GM23248 (cell line): ENCODE measurements around the gene KCNAB3. TPM values are rescaled to one million over a fixed set of nuclear protein-coding genes. Genes with fewer than 3 reads are reported as not detected.
A peak's percentile ranks its signal among the peaks of the same experiment; 100 is the strongest.

Source experiments
- DNase-seq: peaks from one replicate; pipeline ENCODE4 v3.0.0-alpha.2; 2015
- H2AFZ ChIP-seq: fragments of 200-600 bp; sonication (generic); 2 replicates; pipeline ENCODE4 v1.6.1; 2016; ENCODE audit warnings: antibody characterized with exemption
- H3F3A ChIP-seq: fragments of 200-600 bp; sonication (generic); 2 replicates; pipeline ENCODE4 v1.6.1; 2016; ENCODE audit warnings: mild to moderate bottlenecking, antibody characterized with exemption, mixed run types; ENCODE audit not compliant: insufficient read depth
- H3K27ac ChIP-seq: fragments of 200-600 bp; sonication (generic); 2 replicates; pipeline ENCODE4 v1.5.1; 2016; ENCODE audit warnings: mild to moderate bottlenecking
- H3K27me3 ChIP-seq: fragments of 200-600 bp; sonication (generic); replicated peaks from 2 replicates; pipeline ENCODE4 v1.6.1; 2016; ENCODE audit warnings: mild to moderate bottlenecking; ENCODE audit not compliant: insufficient read depth
- H3K36me3 ChIP-seq: fragments of 200-600 bp; sonication (generic); 2 replicates; pipeline ENCODE4 v1.6.1; 2016; ENCODE audit warnings: low read depth, mild to moderate bottlenecking
- H3K4me1 ChIP-seq: fragments of 200-600 bp; sonication (generic); 2 replicates; pipeline ENCODE4 v1.6.1; 2016; ENCODE audit warnings: mild to moderate bottlenecking; ENCODE audit not compliant: insufficient read depth
- H3K4me2 ChIP-seq: fragments of 200-600 bp; sonication (generic); one replicate; pipeline ENCODE4 v1.6.1; 2016; ENCODE audit warnings: mild to moderate bottlenecking; ENCODE audit not compliant: unreplicated experiment
- H3K4me3 ChIP-seq: fragments of 200-600 bp; sonication (generic); 2 replicates; pipeline ENCODE4 v1.5.1; 2016; ENCODE audit warnings: mild to moderate bottlenecking
- H3K79me2 ChIP-seq: fragments of 200-600 bp; sonication (generic); 2 replicates; pipeline ENCODE4 v1.6.1; 2016; ENCODE audit warnings: mild to moderate bottlenecking; ENCODE audit not compliant: insufficient read depth
- H3K9ac ChIP-seq: fragments of 200-600 bp; sonication (generic); 2 replicates; pipeline ENCODE4 v1.6.1; 2016; ENCODE audit warnings: mild to moderate bottlenecking
- H3K9me2 ChIP-seq: fragments of 200-600 bp; sonication (generic); 2 replicates; pipeline ENCODE4 v1.6.1; 2016; ENCODE audit warnings: mixed run types, mild to moderate bottlenecking, moderate library complexity; ENCODE audit not compliant: insufficient read depth
- H3K9me3 ChIP-seq: fragments of 200-600 bp; sonication (generic); one replicate; pipeline ENCODE4 v1.6.1; 2017; ENCODE audit warnings: low read depth
- H4K20me1 ChIP-seq: fragments of 200-600 bp; sonication (generic); 2 replicates; pipeline ENCODE4 v1.6.0; 2016; ENCODE audit not compliant: insufficient read depth
- EZH2 ChIP-seq: fragments of 200-600 bp; sonication (generic); IDR thresholded peaks from 2 replicates; pipeline ENCODE4 v1.6.1; 2018; ENCODE audit warnings: antibody characterized with exemption, mild to moderate bottlenecking; ENCODE audit not compliant: insufficient read depth, poor library complexity, severe bottlenecking
- EZH2phosphoT487 ChIP-seq: fragments of 200-600 bp; sonication (generic); IDR thresholded peaks from 2 replicates; pipeline ENCODE4 v1.6.1; 2018; ENCODE audit warnings: antibody characterized with exemption, moderate library complexity, mild to moderate bottlenecking, low read depth; ENCODE audit not compliant: insufficient read depth
- WGBS, 2 experiments: methylation state at CpG; one replicate each; pipeline ENCODE4 v1.1.6; 2015 to 2017; ENCODE audit warnings: low lambda C conversion rate in 2 of 2, low coverage in 1 of 2; ENCODE audit errors: missing lambda C conversion rate in 2 of 2; 5-methylcytosine and 5-hydroxymethylcytosine counted together
- in situ Hi-C: fragments of 300-500 bp; cut with MboI; formaldehyde crosslinking; loops from 2 replicates; pipeline ENCODE4 v1.15.0; 2020
- polyA plus RNA-seq: library from polyadenylated mRNA; unstranded; fragments of >200 nt; fragmentation: Nextera tagmentation; extraction: Ambion mirVana; gene quantifications from 2 replicates; pipeline ENCODE4 v1.2.1, GENCODE V29; 2016
- total RNA-seq: library from RNA; depleted of rRNA; stranded (reverse); fragments of >200 nt; shearing (Covaris generic); gene quantifications from 2 replicates; pipeline ENCODE4 v1.2.3, GENCODE V29; 2014

KCNAB3 gene
- total and polyA plus RNA-seq, 2 experiments from 2014 or later: 0.22 to 0.24 TPM

GRCh38 chr17:7885367-7886226 lies 44.1 kb downstream of the KCNAB3 start:
- peaks cover 38% of the 10 kb centered on the region for H3K4me1 ChIP-seq
- DNase-seq: peak; percentile 66
- H3K79me2 ChIP-seq: peaks cover 27% of the 10 kb centered on the region
- H3K9me2 ChIP-seq: no peaks in the 10 kb centered on the region
- peak overlapping the region; percentile 90 for H3K27ac ChIP-seq
- peak overlapping the region; percentile 82 for H3K9ac ChIP-seq
- H3K4me3 ChIP-seq: peak overlapping the region; percentile 90
- no peaks in the 10 kb centered on the region for H3K36me3 ChIP-seq
- H3K9me3 ChIP-seq: no peaks in the 10 kb centered on the region
- in situ Hi-C loops: no loop called here
- no peaks in the 10 kb centered on the region for H3K27me3 ChIP-seq
- no peaks in the 10 kb centered on the region for H4K20me1 ChIP-seq
- H2AFZ ChIP-seq: peak overlapping the region; percentile 77
- H3K4me2 ChIP-seq: peak overlapping the region; percentile 86
- WGBS, 2 experiments: 1% methylated on average over 14 to 48 of the region's 64 CpGs
- no peak for TF ChIP-seq EZH2
- TF ChIP-seq EZH2phosphoT487: no peak
- H3F3A ChIP-seq: peaks cover 38% of the 10 kb centered on the region

GRCh38 chr17:7884581-7885366 lies 44.9 kb downstream of the KCNAB3 start:
- Histone ChIP-seq H2AFZ (no peak overlapping the region), H3K27ac (peak overlapping the region; percentile 90), H4K20me1 (no peaks in the 10 kb centered on the region), H3K4me1 (peaks cover 37% of the 10 kb centered on the region), H3F3A (peaks cover 37% of the 10 kb centered on the region), H3K79me2 (peaks cover 19% of the 10 kb centered on the region), H3K36me3 (no peaks in the 10 kb centered on the region), H3K4me3 (peak overlapping the region; percentile 90), H3K9me2 (no peaks in the 10 kb centered on the region), H3K9ac (peak overlapping the region; percentile 82), H3K4me2 (no peak overlapping the region), H3K9me3 (no peaks in the 10 kb centered on the region), H3K27me3 (no peaks in the 10 kb centered on the region)
- TF ChIP-seq EZH2 (no peak), EZH2phosphoT487 (no peak)
- peak; percentile 43 for DNase-seq
- WGBS, 2 experiments: 2% methylated on average over 25 of the region's 100 CpGs; no CpG with 5 or more reads in 1 of the 2 experiments
- in situ Hi-C loops: no loop called here

GRCh38 chr17:7883781-7884386 lies 45.8 kb downstream of the KCNAB3 start:
- H3K9me3 ChIP-seq: no peaks in the 10 kb centered on the region
- DNase-seq: peak; percentile 54
- H3K9me2 ChIP-seq: no peaks in the 10 kb centered on the region
- H3K27ac ChIP-seq: peak overlapping the region; percentile 42
- WGBS, 2 experiments: 0% methylated on average over 3 of the region's 3 CpGs
- H3K4me1 ChIP-seq: peaks cover 28% of the 10 kb centered on the region
- TF ChIP-seq EZH2phosphoT487: no peak
- TF ChIP-seq EZH2: no peak
- 0 out of 2 replicates have a peak, but pooled peaks cover 3% of the 10 kb centered on the region for H3K36me3 ChIP-seq
- peak overlapping the region; percentile 83 for H2AFZ ChIP-seq
- no peaks in the 10 kb centered on the region for H4K20me1 ChIP-seq
- no peaks in the 10 kb centered on the region for H3K27me3 ChIP-seq
- in situ Hi-C loops: no loop called here
- peak overlapping the region; percentile 73 for H3K4me3 ChIP-seq
- peaks cover 31% of the 10 kb centered on the region for H3F3A ChIP-seq
- peak overlapping the region; percentile 85 for H3K4me2 ChIP-seq
- H3K9ac ChIP-seq: peak overlapping the region; percentile 77
- H3K79me2 ChIP-seq: peaks cover 10% of the 10 kb centered on the region

- no peaks in the 10 kb centered on the region for H3K9me3 ChIP-seq
- H4K20me1 ChIP-seq: no peaks in the 10 kb centered on the region
- no peak for DNase-seq
- H3K4me2 ChIP-seq: no peak overlapping the region
- peaks cover 16% of the 10 kb centered on the region for H3K4me1 ChIP-seq
- in situ Hi-C loops: no loop called here
- H3K36me3 ChIP-seq: 0 out of 2 replicates have a peak, but pooled peaks cover 3% of the 10 kb centered on the region
- H3K4me3 ChIP-seq: no peak overlapping the region
- TF ChIP-seq EZH2 (no peak), EZH2phosphoT487 (no peak)
- no peaks in the 10 kb centered on the region for H3K27me3 ChIP-seq
- WGBS, 2 experiments: 98% methylated on average over 3 of the region's 3 CpGs
- no peak overlapping the region for H3K9ac ChIP-seq
- H3K79me2 ChIP-seq: no peaks in the 10 kb centered on the region
- no peak overlapping the region for H3K27ac ChIP-seq
- peaks cover 20% of the 10 kb centered on the region for H3F3A ChIP-seq
- no peak overlapping the region for H2AFZ ChIP-seq
- H3K9me2 ChIP-seq: no peaks in the 10 kb centered on the region
These were observed 47.0 kb downstream of the KCNAB3 start for GRCh38 chr17:7882629-7883028.
